Measurements from ENCODE around the gene OSBPL10.

GRCh38 chr3:31777887-31778286 lies 203.2 kb downstream of the OSBPL10 start:
- TF ChIP-seq CTCF (IDR thresholded peaks at IDR 0.05): no peak
- no peak for TF ChIP-seq POLR2A (IDR thresholded peaks at IDR 0.05)

All from lower leg skin (tissue), 3 donors.